Parathyroid adenoma (tissue), 2 donors: ENCODE measurements around the gene AASDHPPT.
"Not testable (repeated sequence)": the region's sequence is repeated elsewhere in the genome, so short reads cannot be mapped to it uniquely, and the experiment has no call there.

Source experiments
- H2AFZ ChIP-seq: fragments of 300-600 bp; sonication (generic); one replicate; pipeline ENCODE4 v1.7.0; 2017; ENCODE audit warnings: antibody characterized with exemption, mild to moderate bottlenecking
- H3K27ac ChIP-seq: fragments of 300-600 bp; sonication (generic); one replicate; pipeline ENCODE4 v1.7.0; 2017
- H3K27me3 ChIP-seq: fragments of 300-600 bp; sonication (generic); one replicate; pipeline ENCODE4 v1.7.0; 2017; ENCODE audit warnings: low read length; ENCODE audit not compliant: control insufficient read depth, insufficient read depth
- H3K36me3 ChIP-seq: fragments of 300-600 bp; sonication (generic); one replicate; pipeline ENCODE4 v1.7.0; 2017; ENCODE audit warnings: low read length; ENCODE audit not compliant: control insufficient read depth, insufficient read depth
- H3K4me1 ChIP-seq: fragments of 300-600 bp; sonication (generic); one replicate; pipeline ENCODE4 v1.7.0; 2017; ENCODE audit warnings: control low read depth
- H3K4me2 ChIP-seq: fragments of 300-600 bp; sonication (generic); one replicate; pipeline ENCODE4 v1.7.0; 2017; ENCODE audit warnings: low read length
- H3K4me3 ChIP-seq: fragments of 300-600 bp; sonication (generic); one replicate; pipeline ENCODE4 v1.7.0; 2017; ENCODE audit warnings: low read depth, low read length
- H3K79me2 ChIP-seq: fragments of 300-600 bp; sonication (generic); one replicate; pipeline ENCODE4 v1.7.0; 2017; ENCODE audit warnings: control low read depth
- H3K9ac ChIP-seq: fragments of 300-600 bp; sonication (generic); one replicate; pipeline ENCODE4 v1.7.0; 2017; ENCODE audit warnings: mild to moderate bottlenecking
- H3K9me3 ChIP-seq: fragments of 300-600 bp; sonication (generic); one replicate; pipeline ENCODE4 v1.7.0; 2017; ENCODE audit warnings: low read length; ENCODE audit not compliant: control insufficient read depth
- CTCF ChIP-seq: fragments of 300-600 bp; sonication (generic); IDR thresholded peaks from one replicate; pipeline ENCODE4 v1.7.0; 2017; ENCODE audit warnings: antibody characterized with exemption, mild to moderate bottlenecking
- donor health status: primary hyperparathyroidism.

AASDHPPT gene

GRCh38 chr11:106032861-106033260 is 44.6 kb upstream of the AASDHPPT start:
- no peaks in the 10 kb centered on the region for H3K4me1 ChIP-seq
- no peak overlapping the region for H3K4me2 ChIP-seq
- TF ChIP-seq CTCF: no peak
- no peaks in the 10 kb centered on the region for H3K9me3 ChIP-seq
- H3K36me3 ChIP-seq: no peaks in the 10 kb centered on the region
- H3K9ac ChIP-seq: no peak overlapping the region
- H2AFZ ChIP-seq: no peak overlapping the region
- no peaks in the 10 kb centered on the region for H3K27me3 ChIP-seq
- no peak overlapping the region for H3K27ac ChIP-seq
- no peak overlapping the region for H3K4me3 ChIP-seq
- H3K79me2 ChIP-seq: no peaks in the 10 kb centered on the region

GRCh38 chr11:106043540-106043939 is 33.9 kb upstream of the AASDHPPT start:
- Histone ChIP-seq H3K36me3 (no peaks in the 10 kb centered on the region), H3K4me3 (no peak overlapping the region), H2AFZ (no peak overlapping the region), H3K79me2 (no peaks in the 10 kb centered on the region), H3K9me3 (no peaks in the 10 kb centered on the region), H3K4me2 (no peak overlapping the region), H3K9ac (no peak overlapping the region), H3K27me3 (no peaks in the 10 kb centered on the region), H3K4me1 (no peaks in the 10 kb centered on the region), H3K27ac (no peak overlapping the region)
- TF ChIP-seq CTCF: no peak

- Histone ChIP-seq H3K4me2 (no peak overlapping the region), H3K27me3 (no peaks in the 10 kb centered on the region), H3K4me3 (no peak overlapping the region), H3K4me1 (no peaks in the 10 kb centered on the region), H3K9ac (no peak overlapping the region), H3K36me3 (no peaks in the 10 kb centered on the region), H3K27ac (no peak overlapping the region), H3K79me2 (no peaks in the 10 kb centered on the region), H3K9me3 (no peaks in the 10 kb centered on the region), H2AFZ (no peak overlapping the region)
- no peak for TF ChIP-seq CTCF
Measured at GRCh38 chr11:106047631-106048030, 29.8 kb upstream of the AASDHPPT start.

- H3K4me3 ChIP-seq: no peak overlapping the region
- TF ChIP-seq CTCF: no peak
Measured at GRCh38 chr11:106049727-106050476, 27.6 kb upstream of the AASDHPPT start.

GRCh38 chr11:106051103-106051502 is 26.4 kb upstream of the AASDHPPT start:
- Histone ChIP-seq H3K9me3 (no peaks in the 10 kb centered on the region), H3K4me1 (no peaks in the 10 kb centered on the region), H3K27ac (no peak overlapping the region), H3K79me2 (no peaks in the 10 kb centered on the region), H3K4me2 (no peak overlapping the region), H3K36me3 (no peaks in the 10 kb centered on the region), H3K9ac (no peak overlapping the region), H2AFZ (no peak overlapping the region), H3K4me3 (no peak overlapping the region), H3K27me3 (no peaks in the 10 kb centered on the region)
- no peak for TF ChIP-seq CTCF

More at GRCh38 chr11:106049727-106050476, 27.6 kb upstream of the AASDHPPT start:
- no peak overlapping the region for H2AFZ ChIP-seq
- H3K27me3 ChIP-seq: no peaks in the 10 kb centered on the region
- H3K4me2 ChIP-seq: no peak overlapping the region
- H3K9me3 ChIP-seq: no peaks in the 10 kb centered on the region
- no peak overlapping the region for H3K27ac ChIP-seq
- H3K9ac ChIP-seq: no peak overlapping the region
- H3K4me1 ChIP-seq: no peaks in the 10 kb centered on the region
- H3K36me3 ChIP-seq: no peaks in the 10 kb centered on the region
- H3K79me2 ChIP-seq: no peaks in the 10 kb centered on the region

GRCh38 chr11:106058377-106058776 is 19.1 kb upstream of the AASDHPPT start:
- not testable (repeated sequence) for H3K36me3 ChIP-seq, H3K79me2 ChIP-seq, H3K9ac ChIP-seq, H3K4me2 ChIP-seq, H3K27ac ChIP-seq, H3K4me1 ChIP-seq, H3K27me3 ChIP-seq, H3K4me3 ChIP-seq, H2AFZ ChIP-seq, H3K9me3 ChIP-seq
